ENCODE data around the gene SCYL1.

The SCYL1 gene

DNA sequence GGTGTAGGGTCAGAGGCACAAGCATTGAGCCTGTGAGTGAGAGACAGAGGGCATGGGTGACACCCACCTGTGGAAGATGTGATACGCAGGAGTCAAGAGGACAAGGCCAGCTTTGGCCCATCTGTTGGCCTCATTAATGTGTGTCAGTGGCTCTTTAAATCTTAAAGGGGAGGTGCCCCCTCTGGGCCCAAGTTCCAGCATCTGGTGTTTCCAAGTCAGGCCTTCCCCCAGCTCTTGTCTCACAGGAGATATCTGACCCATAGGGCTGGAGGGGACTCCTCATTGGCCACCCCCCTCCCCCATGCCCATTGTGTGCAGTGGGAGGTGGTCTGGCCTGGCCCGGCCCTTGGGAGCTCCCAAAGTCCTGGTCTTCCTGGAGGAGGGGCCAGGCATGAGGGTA is 61.8 kb downstream of the SCYL1 start:
- no peak for DNase-seq

Data from NCI-H1436 treated with DMSO at 0.1 percent for 48 hours (cell line).